Gastroesophageal sphincter (tissue), 4 donors: ENCODE measurements around the gene TSKU. TPM values are rescaled to one million over a fixed set of nuclear protein-coding genes. Genes with fewer than 3 reads are reported as not detected.

Experiments used
- ATAC-seq: fragments of 150-250 bp; one replicate; pipeline ENCODE4 v1.9.1; 2016; ENCODE audit warnings: mild to moderate bottlenecking, moderate library complexity
- H3K27ac ChIP-seq, 4 donors: fragments of 200-600 bp; sonication (generic) in 3 of 4; 1 replicate in 3 of 4; 2 replicates in 1 of 4; pipeline ENCODE4 v1.5.1; 2016 to 2019
- H3K27me3 ChIP-seq: fragments of 200-600 bp; sonication (generic); one replicate; pipeline ENCODE4 v1.5.1; 2019
- H3K36me3 ChIP-seq, 2 donors: fragments of 200-600 bp; sonication (generic); one replicate each; pipeline ENCODE4 v1.5.1; 2019; ENCODE audit warnings: control low read depth in 1 of 2
- H3K4me1 ChIP-seq, 3 donors: fragments of 200-600 bp; sonication (generic); 1 replicate in 2 of 3; 2 replicates in 1 of 3; pipeline ENCODE4 v1.5.1; 2016 to 2019; ENCODE audit warnings: control low read depth in 2 of 3
- H3K4me3 ChIP-seq, 2 donors: fragments of 200-600 bp; sonication (generic); one replicate each; pipeline ENCODE4 v1.5.1; 2019; ENCODE audit warnings: mild to moderate bottlenecking in 1 of 2, moderate library complexity in 1 of 2
- H3K9me3 ChIP-seq, 3 donors: fragments of 200-600 bp; sonication (generic); one replicate each; pipeline ENCODE4 v1.5.1; 2017 to 2019; ENCODE audit warnings: control low read depth in 2 of 3
- EP300 ChIP-seq: sonication (generic); formaldehyde crosslinking; IDR thresholded peaks from one replicate; pipeline ENCODE4 v1.6.1; 2017; ENCODE audit warnings: antibody characterized with exemption, mild to moderate bottlenecking
- POLR2A ChIP-seq, 2 donors: fragments of 450-650 bp; IDR thresholded peaks; one replicate each; pipeline ENCODE4 v1.6.1; 2017; ENCODE audit warnings: antibody characterized with exemption in 2 of 2, mild to moderate bottlenecking in 2 of 2, moderate library complexity in 1 of 2
- POLR2AphosphoS5 ChIP-seq: sonication (generic); formaldehyde crosslinking; IDR thresholded peaks from one replicate; pipeline ENCODE4 v1.6.1; 2017; ENCODE audit warnings: antibody characterized with exemption
- WGBS, 2 donors: methylation state at CpG; one replicate each; pipeline ENCODE4 v1.1.5; 2018; ENCODE audit warnings: low coverage in 1 of 2; 5-methylcytosine and 5-hydroxymethylcytosine counted together
- total RNA-seq, 4 donors: library from RNA; depleted of rRNA; stranded (reverse); fragments of >200 nt; gene quantifications; one replicate each; pipeline ENCODE4 v1.1.0, GENCODE V29; 2016
- TF ChIP-seq, protein P1 (sequence below), 4 experiments: fragments of 200-600 bp in 2 of 4; fragments of 450-650 bp in 2 of 4; sonication (generic) in 1 of 4; IDR thresholded peaks; one replicate each; pipeline ENCODE4 v1.5.1; 2017 to 2019; ENCODE audit warnings: antibody characterized with exemption in 4 of 4, mild to moderate bottlenecking in 2 of 4, moderate library complexity in 2 of 4

TSKU gene
- total RNA-seq, 4 donors from 2014 or later: 23.5 to 53.7 (median 38.2) TPM

DNA sequence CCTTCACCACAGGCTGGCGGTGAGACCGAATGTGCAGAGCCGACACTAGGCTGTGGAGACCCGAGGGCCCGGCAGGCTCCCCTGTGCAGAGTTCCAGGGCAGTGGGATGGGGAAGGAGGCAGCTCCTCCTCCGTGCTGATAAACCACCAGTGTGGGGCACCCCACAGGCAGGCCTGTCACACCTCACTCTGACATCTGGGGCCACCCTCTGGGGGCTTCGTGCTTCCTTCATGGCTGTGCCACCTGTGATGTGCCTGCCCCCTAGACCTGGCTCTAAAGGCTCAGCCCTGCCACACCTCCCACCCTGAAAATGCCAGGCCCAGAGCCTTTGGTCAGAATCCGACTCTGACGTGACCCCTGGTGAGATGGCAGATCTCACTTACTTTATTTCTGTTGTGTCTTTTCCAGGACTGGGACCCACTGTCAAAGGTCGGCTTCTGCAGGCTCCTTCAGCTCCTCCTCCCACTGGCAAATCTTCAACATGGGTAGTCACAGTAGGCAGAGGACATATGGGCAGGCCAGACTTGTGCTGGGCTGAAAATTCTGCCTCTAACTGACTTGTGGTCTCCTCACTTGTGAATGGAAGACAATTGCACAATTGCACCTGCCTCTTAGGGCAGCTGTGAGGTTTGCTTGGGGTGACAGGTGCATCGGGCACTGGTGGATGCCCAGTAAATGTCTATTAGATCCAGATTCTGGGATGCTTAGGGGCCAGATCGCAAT, 46.2 kb upstream of the TSKU start:
- H3K4me1 ChIP-seq: peaks cover 0 to 16% (median 0%) of the 10 kb centered on the region in 3 donors
- H3K27me3 ChIP-seq: no peaks in the 10 kb centered on the region
- H3K36me3 ChIP-seq: no peaks in the 10 kb centered on the region
- H3K27ac ChIP-seq: no peak overlapping the region
- H3K9me3 ChIP-seq: no peaks in the 10 kb centered on the region
- H3K4me3 ChIP-seq: no peak overlapping the region
- 93 to 94% methylated on average over 3 to 4 of the region's 12 CpGs for WGBS, 2 donors
- TF ChIP-seq EP300: no peak
- TF ChIP-seq POLR2AphosphoS5: no peak
- TF ChIP-seq POLR2A (IDR thresholded peaks at IDR 0.05): no peak
- TF ChIP-seq, protein P1, sequence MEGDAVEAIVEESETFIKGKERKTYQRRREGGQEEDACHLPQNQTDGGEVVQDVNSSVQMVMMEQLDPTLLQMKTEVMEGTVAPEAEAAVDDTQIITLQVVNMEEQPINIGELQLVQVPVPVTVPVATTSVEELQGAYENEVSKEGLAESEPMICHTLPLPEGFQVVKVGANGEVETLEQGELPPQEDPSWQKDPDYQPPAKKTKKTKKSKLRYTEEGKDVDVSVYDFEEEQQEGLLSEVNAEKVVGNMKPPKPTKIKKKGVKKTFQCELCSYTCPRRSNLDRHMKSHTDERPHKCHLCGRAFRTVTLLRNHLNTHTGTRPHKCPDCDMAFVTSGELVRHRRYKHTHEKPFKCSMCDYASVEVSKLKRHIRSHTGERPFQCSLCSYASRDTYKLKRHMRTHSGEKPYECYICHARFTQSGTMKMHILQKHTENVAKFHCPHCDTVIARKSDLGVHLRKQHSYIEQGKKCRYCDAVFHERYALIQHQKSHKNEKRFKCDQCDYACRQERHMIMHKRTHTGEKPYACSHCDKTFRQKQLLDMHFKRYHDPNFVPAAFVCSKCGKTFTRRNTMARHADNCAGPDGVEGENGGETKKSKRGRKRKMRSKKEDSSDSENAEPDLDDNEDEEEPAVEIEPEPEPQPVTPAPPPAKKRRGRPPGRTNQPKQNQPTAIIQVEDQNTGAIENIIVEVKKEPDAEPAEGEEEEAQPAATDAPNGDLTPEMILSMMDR (IDR thresholded peaks at IDR 0.05): no peak
- no peak for ATAC-seq

DNA sequence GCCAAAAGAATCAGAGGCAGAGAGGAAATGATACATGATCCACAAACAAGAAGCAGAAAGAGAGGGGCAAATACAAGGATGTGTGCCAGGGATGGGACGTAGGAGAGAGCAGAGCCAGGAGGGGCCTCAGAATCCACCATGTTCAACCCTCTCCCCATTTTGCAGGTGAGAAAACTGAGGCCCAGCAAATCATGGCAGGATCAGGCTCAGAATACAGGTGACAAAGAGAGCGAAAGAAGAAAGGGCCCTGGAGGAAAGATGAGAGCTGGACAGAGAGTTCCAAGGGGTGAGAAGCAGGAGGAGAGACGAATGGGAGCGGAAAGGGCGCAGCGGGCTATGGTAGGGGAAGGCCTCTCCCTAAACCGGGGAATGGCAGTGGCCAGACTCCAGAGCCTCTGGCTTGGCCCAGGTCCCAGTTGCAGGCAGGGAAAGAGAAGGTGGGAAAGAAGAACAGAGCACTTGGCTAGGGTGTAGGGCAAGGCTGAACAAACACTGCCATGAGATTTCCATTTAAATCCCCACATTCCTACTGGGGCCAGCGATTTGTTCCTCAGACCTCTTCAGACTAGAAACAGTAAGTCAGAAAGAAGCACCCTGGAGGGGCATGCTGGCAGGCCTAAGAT, 44.4 kb upstream of the TSKU start:
- H3K4me3 ChIP-seq: no peak overlapping the region
- no peak for TF ChIP-seq POLR2AphosphoS5
- TF ChIP-seq, protein P1 (IDR thresholded peaks at IDR 0.05): no peak
- TF ChIP-seq EP300: no peak
- no peaks in the 10 kb centered on the region for H3K9me3 ChIP-seq
- peaks cover 0 to 16% (median 0%) of the 10 kb centered on the region in 3 donors for H3K4me1 ChIP-seq
- WGBS, 2 donors: 0 to 68% methylated on average over 1 to 8 of the region's 8 CpGs
- ATAC-seq: no peak
- H3K36me3 ChIP-seq: no peaks in the 10 kb centered on the region
- H3K27me3 ChIP-seq: no peaks in the 10 kb centered on the region
- H3K27ac ChIP-seq: no peak overlapping the region

DNA sequence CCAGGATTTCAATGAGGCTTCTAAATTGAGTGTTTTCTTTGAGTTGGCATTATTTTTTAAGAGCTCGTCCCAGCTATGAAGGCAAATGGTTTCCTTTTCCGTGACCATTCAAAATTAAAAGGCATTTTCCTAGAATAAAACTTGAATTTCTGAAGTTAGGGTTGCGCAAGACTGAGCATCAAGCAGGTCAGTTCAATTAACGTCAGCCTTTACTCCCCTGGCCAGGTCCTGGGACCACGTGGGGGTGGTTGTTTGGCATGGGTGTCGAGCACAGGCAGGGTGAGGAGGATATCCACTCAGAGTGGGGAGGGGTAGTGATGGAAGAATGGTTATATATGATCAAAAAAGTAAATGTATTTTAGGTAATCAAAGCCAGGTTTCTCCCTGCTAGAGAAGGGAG, 43.4 kb upstream of the TSKU start:
- H3K27me3 ChIP-seq: no peaks in the 10 kb centered on the region
- H3K9me3 ChIP-seq: no peaks in the 10 kb centered on the region
- peaks cover 0 to 7% (median 0%) of the 10 kb centered on the region in 3 donors for H3K4me1 ChIP-seq
- 67 to 90% methylated on average over 4 to 6 of the region's 6 CpGs for WGBS, 2 donors
- no peaks in the 10 kb centered on the region for H3K36me3 ChIP-seq
- H3K27ac ChIP-seq: no peak overlapping the region
- no peak for ATAC-seq
- H3K4me3 ChIP-seq: no peak overlapping the region
- TF ChIP-seq, protein P1 (IDR thresholded peaks at IDR 0.05): no peak

DNA sequence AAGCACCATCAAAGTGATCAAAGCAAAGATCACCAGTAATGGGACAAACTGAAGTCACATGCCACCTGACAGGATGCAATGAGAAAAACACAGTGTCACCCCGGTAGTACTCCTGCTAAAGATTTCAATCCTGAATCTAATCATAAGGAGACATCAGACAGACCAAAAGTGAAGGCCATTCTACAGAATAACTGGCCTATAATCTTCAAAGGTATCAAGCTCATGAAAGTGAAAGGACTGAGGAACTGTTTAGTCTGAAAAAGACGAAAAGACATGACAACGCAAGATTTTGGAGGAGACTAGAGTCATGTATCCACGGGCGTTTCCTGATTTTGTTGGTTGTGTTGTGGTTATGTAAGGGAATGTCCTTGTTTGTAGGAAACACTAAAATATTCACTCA, 42.4 kb upstream of the TSKU start:
- ATAC-seq: no peak
- Histone ChIP-seq H3K27me3 (no peaks in the 10 kb centered on the region), H3K4me3 (no peak overlapping the region), H3K9me3 (no peaks in the 10 kb centered on the region), H3K27ac (no peak overlapping the region), H3K36me3 (no peaks in the 10 kb centered on the region), H3K4me1 (peaks cover 0 to 7% (median 0%) of the 10 kb centered on the region in 3 donors)
- 63 to 88% methylated on average over 5 of the region's 5 CpGs for WGBS, 2 donors
- TF ChIP-seq, protein P1 (IDR thresholded peaks at IDR 0.05): no peak
- TF ChIP-seq EP300 (no peak), POLR2AphosphoS5 (no peak), POLR2A (IDR thresholded peaks at IDR 0.05) (no peak)

DNA sequence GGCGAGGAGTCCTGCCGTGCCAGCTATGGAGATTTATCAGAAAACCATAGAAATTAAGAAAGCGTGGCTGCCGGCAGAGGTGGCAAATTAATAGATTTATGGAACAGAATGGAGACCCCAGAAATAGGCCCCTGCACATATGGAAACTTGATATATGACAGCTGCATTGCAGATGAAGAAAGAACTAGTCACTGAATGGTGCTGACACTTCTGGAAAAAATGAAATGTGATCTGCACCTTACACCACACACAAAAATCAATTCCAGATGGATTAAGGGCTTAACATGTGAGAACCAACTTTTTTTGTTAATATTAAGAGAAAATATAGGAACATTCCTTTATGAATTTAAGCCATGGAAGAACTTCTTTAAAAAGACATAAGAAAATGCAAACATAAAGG, 40.3 kb upstream of the TSKU start:
- WGBS, 2 donors: 82 to 85% methylated on average over 4 of the region's 4 CpGs
- Histone ChIP-seq H3K9me3 (no peaks in the 10 kb centered on the region), H3K36me3 (no peaks in the 10 kb centered on the region), H3K4me3 (no peak overlapping the region), H3K27ac (no peak overlapping the region), H3K27me3 (no peaks in the 10 kb centered on the region), H3K4me1 (peaks cover 0 to 7% (median 0%) of the 10 kb centered on the region in 3 donors)
- TF ChIP-seq POLR2AphosphoS5: no peak
- no peak for TF ChIP-seq POLR2A (IDR thresholded peaks at IDR 0.05)
- TF ChIP-seq EP300: no peak
- TF ChIP-seq, protein P1 (IDR thresholded peaks at IDR 0.05): no peak
- ATAC-seq: no peak
